ENCODE measurements around the gene HYPK.

HYPK gene

GRCh38 chr15:43800286-43801141 is at the start of gene HYPK:
TSS of gene HYPK (plus strand) at chr15:43800599. CDS start at chr15:43800623, 24 bp downstream.
- DNase-seq: peak; percentile 81

- DNase-seq: no peak
Measured at GRCh38 chr15:43751885-43752284, 48.5 kb upstream of the HYPK start.

GRCh38 chr15:43762824-43763223 is 37.6 kb upstream of the HYPK start:
- no peak for DNase-seq

- no peak for DNase-seq
Measured at GRCh38 chr15:43763819-43764446, 36.5 kb upstream of the HYPK start.

GRCh38 chr15:43769584-43770228 is 30.7 kb upstream of the HYPK start:
- peak; percentile 16 for DNase-seq

- no peak for DNase-seq
Measured at GRCh38 chr15:43771816-43772215, 28.6 kb upstream of the HYPK start.

- no peak for DNase-seq
Measured at GRCh38 chr15:43772624-43773023, 27.8 kb upstream of the HYPK start.

GRCh38 chr15:43774062-43774461 is 26.3 kb upstream of the HYPK start:
- DNase-seq: no peak

- DNase-seq: no peak
Measured at GRCh38 chr15:43775411-43775965, 24.9 kb upstream of the HYPK start.

GRCh38 chr15:43776101-43776717 is 24.2 kb upstream of the HYPK start:
- no peak for DNase-seq

GRCh38 chr15:43776718-43777266 is 23.6 kb upstream of the HYPK start, which contains the start of gene ELL3:
TSS of gene ELL3 (minus strand) at chr15:43776966. CDS start at chr15:43776901, 65 bp downstream.
- DNase-seq: peak; percentile 68

GRCh38 chr15:43777267-43777914 is 23.0 kb upstream of the HYPK start:
- peak; percentile 81 for DNase-seq

GRCh38 chr15:43779016-43779415 is 21.4 kb upstream of the HYPK start:
- DNase-seq: no peak

- DNase-seq: no peak
Measured at GRCh38 chr15:43789409-43789808, 11.0 kb upstream of the HYPK start.

GRCh38 chr15:43791993-43792760 is 8.2 kb upstream of the HYPK start, which contains the start of gene SERF2:
TSS of gene SERF2 (plus strand) at chr15:43792320. CDS start at chr15:43792377, 57 bp downstream.
- peak; percentile 100 for DNase-seq

GRCh38 chr15:43792761-43793476 is 7.5 kb upstream of the HYPK start:
- DNase-seq: no peak

GRCh38 chr15:43793647-43794046 is 6.8 kb upstream of the HYPK start:
- DNase-seq: no peak

GRCh38 chr15:43794269-43795037 is 5.9 kb upstream of the HYPK start:
- DNase-seq: no peak

GRCh38 chr15:43795197-43795596 is 5.2 kb upstream of the HYPK start:
- no peak for DNase-seq

GRCh38 chr15:43795997-43796396 is 4.4 kb upstream of the HYPK start:
- no peak for DNase-seq

Measured in GDM1 (cell line).